HepG2 (cell line): ENCODE results near the gene KBTBD13. TPM values are rescaled to one million over a fixed set of nuclear protein-coding genes. Genes with fewer than 3 reads are reported as not detected.
A peak's percentile ranks its signal among the peaks of the same experiment; 100 is the strongest.

Source experiments
- ATF4 ChIP-seq, 2 experiments: fragments of 450-650 bp in 1 of 2; sonication (generic) in 1 of 2; formaldehyde crosslinking; IDR thresholded peaks; 2 replicates each; pipeline versions ENCODE4 v1.5.0 to v1.8.0; 2020 to 2022; ENCODE audit warnings: mild to moderate bottlenecking in 1 of 2, missing genetic modification reagents in 1 of 2
- FOXA1 ChIP-seq, 2 experiments: fragments of 450-650 bp in 1 of 2; sonication (generic) in 1 of 2; formaldehyde crosslinking in 1 of 2; IDR thresholded peaks; 2 replicates each; pipeline versions ENCODE4 v1.4.0 to v1.6.1; 2016 to 2020; ENCODE audit warnings: missing genetic modification reagents in 1 of 2
- FOXP4 ChIP-seq: sonication (generic); formaldehyde crosslinking; IDR thresholded peaks from 2 replicates; pipeline ENCODE4 v1.4.0; 2020; ENCODE audit warnings: missing genetic modification reagents
- GPBP1L1 ChIP-seq: sonication (generic); formaldehyde crosslinking; IDR thresholded peaks from 2 replicates; pipeline ENCODE4 v1.5.0; 2020; ENCODE audit warnings: mild to moderate bottlenecking, missing genetic modification reagents
- MED8 ChIP-seq: sonication (generic); formaldehyde crosslinking; IDR thresholded peaks from 2 replicates; pipeline ENCODE4 v1.8.1; 2023; ENCODE audit warnings: mild to moderate bottlenecking, missing genetic modification reagents; ENCODE audit not compliant: insufficient replicate concordance
- PAF1 ChIP-seq: IDR thresholded peaks from 2 replicates; pipeline ENCODE4 v1.6.1; 2016; ENCODE audit warnings: missing genetic modification reagents, missing compliant biosample characterization
- SNAI1 ChIP-seq: sonication (generic); formaldehyde crosslinking; IDR thresholded peaks from 2 replicates; pipeline ENCODE4 v1.5.0; 2020; ENCODE audit warnings: mild to moderate bottlenecking, missing genetic modification reagents, borderline replicate concordance
- ZHX1 ChIP-seq: sonication (generic); formaldehyde crosslinking; IDR thresholded peaks from 2 replicates; pipeline ENCODE4 v1.8.1; 2022; ENCODE audit warnings: low read depth, mild to moderate bottlenecking, missing genetic modification reagents
- ZNF407 ChIP-seq: sonication (generic); formaldehyde crosslinking; IDR thresholded peaks from one replicate; pipeline ENCODE4 v1.5.1; 2020; ENCODE audit warnings: mild to moderate bottlenecking, missing genetic modification reagents; ENCODE audit errors: not compliant biosample characterization
- ZNF432 ChIP-seq: sonication (generic); formaldehyde crosslinking; IDR thresholded peaks from 2 replicates; pipeline ENCODE4 v1.5.0; 2020; ENCODE audit warnings: missing genetic modification reagents, mild to moderate bottlenecking, borderline replicate concordance
- ZNF484 ChIP-seq: sonication (generic); formaldehyde crosslinking; IDR thresholded peaks from 2 replicates; pipeline ENCODE4 v1.5.1; 2020; ENCODE audit warnings: mild to moderate bottlenecking, low read depth, missing genetic modification reagents, borderline replicate concordance
- polyA plus RNA-seq, 8 experiments: library from polyadenylated mRNA; depleted of rRNA in 3 of 8; stranded (reverse) in 7 of 8; unstranded in 1 of 8; fragments of >200 nt; fragmentation: Illumina TruSeq in 4 of 8; extraction: Trizol in 4 of 8; gene quantifications; 2 replicates each; pipeline versions ENCODE4 v1.2.1 to v1.2.3, GENCODE V29; 2011 to 2016; ENCODE audit warnings: low read depth in 4 of 8, missing spikeins in 1 of 8, mixed read lengths in 1 of 8; ENCODE audit not compliant: insufficient read depth in 1 of 8
- total RNA-seq, 5 experiments: library from RNA; depleted of rRNA; stranded (reverse); fragments of >200 nt; fragmentation: Illumina TruSeq; extraction: Trizol; gene quantifications; 2 replicates each; pipeline ENCODE4 v1.2.3, GENCODE V29; 2016; ENCODE audit warnings: low read depth in 1 of 5

Gene KBTBD13
- total and polyA plus RNA-seq, 2 of the 13 experiments (the other 11 are each of a cell fraction or from before 2014, with no cell fraction given): not detected

- TF ChIP-seq ZHX1 (CRISPR knock-in tag) (no peak), FOXA1 (IDR thresholded peaks at IDR 0.05) (no peak), FOXA1 (CRISPR knock-in tag; IDR thresholded peaks at IDR 0.05) (peak; percentile 29; the same call in 1 of the 2 replicates), ZNF407 (CRISPR knock-in tag) (no peak), SNAI1 (CRISPR knock-in tag) (no peak), GPBP1L1 (no peak), PAF1 (CRISPR knock-in tag) (no peak), ATF4 (CRISPR knock-in tag; IDR thresholded peaks at IDR 0.05) (peak in 1 of 2 experiments; percentile 54; a peak in 1 of 4 replicates), MED8 (CRISPR knock-in tag) (no peak), ZNF432 (CRISPR knock-in tag) (no peak), ZNF484 (no peak), FOXP4 (no peak)
Observed at GRCh38 chr15:65089206-65089824, 12.8 kb downstream of the KBTBD13 start (continued).
